Measurements from ENCODE around the gene RAD52.

RAD52 gene

GRCh38 chr12:912466-913235 is 36.8 kb downstream of the RAD52 start:
- no peak for DNase-seq

GRCh38 chr12:911191-911826 is 38.2 kb downstream of the RAD52 start:
- no peak for DNase-seq

GRCh38 chr12:910416-910815 is 39.1 kb downstream of the RAD52 start:
- no peak for DNase-seq

- no peak for DNase-seq
Measured at GRCh38 chr12:909861-910260, 39.6 kb downstream of the RAD52 start.

GRCh38 chr12:907413-908185 is 41.9 kb downstream of the RAD52 start:
- no peak for DNase-seq

- DNase-seq: no peak
Measured at GRCh38 chr12:906062-906585, 43.4 kb downstream of the RAD52 start.

- DNase-seq: peak in 1 of 2 donors; percentile 18
Measured at GRCh38 chr12:905261-906031, 44.0 kb downstream of the RAD52 start.

- DNase-seq: no peak
Measured at GRCh38 chr12:904010-904414, 45.5 kb downstream of the RAD52 start.

GRCh38 chr12:903055-903454 is 46.4 kb downstream of the RAD52 start:
- no peak for DNase-seq

GRCh38 chr12:902581-902980 is 46.9 kb downstream of the RAD52 start:
- DNase-seq: no peak

GRCh38 chr12:897386-897785 is 52.1 kb downstream of the RAD52 start:
- DNase-seq: no peak

GRCh38 chr12:896031-896430 is 53.5 kb downstream of the RAD52 start:
- DNase-seq: no peak

- DNase-seq: no peak
Measured at GRCh38 chr12:894226-894625, 55.3 kb downstream of the RAD52 start.

GRCh38 chr12:886206-886605 is 63.3 kb downstream of the RAD52 start:
- DNase-seq: no peak

GRCh38 chr12:885701-886100 is 63.8 kb downstream of the RAD52 start:
- DNase-seq: no peak

GRCh38 chr12:884746-885414 is 64.6 kb downstream of the RAD52 start:
- no peak for DNase-seq

GRCh38 chr12:880656-881055 is 68.8 kb downstream of the RAD52 start:
- DNase-seq: no peak

- DNase-seq: no peak
Measured at GRCh38 chr12:879641-880040, 69.9 kb downstream of the RAD52 start.

GRCh38 chr12:873954-874353 is 75.5 kb downstream of the RAD52 start:
- no peak for DNase-seq

- DNase-seq: peak in 1 of 2 donors; percentile 24
Measured at GRCh38 chr12:870378-870777, 79.1 kb downstream of the RAD52 start.

GRCh38 chr12:868722-869121 is 80.8 kb downstream of the RAD52 start:
- DNase-seq: no peak

GRCh38 chr12:867905-868304 is 81.6 kb downstream of the RAD52 start:
- DNase-seq: no peak

Measured in CD4-positive, alpha-beta T cell treated with Interferon alpha-2 for 1 hour (primary cell).